Neural progenitor cell (in vitro differentiated cells): ENCODE measurements around the gene HARS2. TPM values are rescaled to one million over a fixed set of nuclear protein-coding genes. Genes with fewer than 3 reads are reported as not detected.
"Not testable (repeated sequence)": the region's sequence is repeated elsewhere in the genome, so short reads cannot be mapped to it uniquely, and the experiment has no call there.

Experiments
- DNase-seq: peaks from one replicate; pipeline ENCODE4 v3.0.0-alpha.2; 2016; ENCODE audit warnings: low spot score
- H2AFZ ChIP-seq: fragments of 200-600 bp; sonication (generic); replicated peaks from 2 replicates; pipeline ENCODE4 v1.6.1; 2016; ENCODE audit warnings: antibody characterized with exemption
- H3F3A ChIP-seq: fragments of 200-600 bp; sonication (generic); 2 replicates; pipeline ENCODE4 v1.6.1; 2016; ENCODE audit warnings: antibody characterized with exemption, low read depth
- H3K27ac ChIP-seq: fragments of 200-600 bp; sonication (generic); 2 replicates; pipeline ENCODE4 v1.5.1; 2016; ENCODE audit warnings: mild to moderate bottlenecking
- H3K27me3 ChIP-seq: fragments of 200-600 bp; sonication (generic); 2 replicates; pipeline ENCODE4 v1.6.1; 2016; ENCODE audit warnings: mild to moderate bottlenecking, moderate library complexity
- H3K36me3 ChIP-seq: fragments of 200-600 bp; sonication (generic); 2 replicates; pipeline ENCODE4 v1.5.1; 2016
- H3K4me1 ChIP-seq: fragments of 200-600 bp; sonication (generic); 2 replicates; pipeline ENCODE4 v1.6.1; 2016; ENCODE audit warnings: mixed run types
- H3K4me2 ChIP-seq: fragments of 200-600 bp; sonication (generic); 2 replicates; pipeline ENCODE4 v1.6.1; 2016
- H3K4me3 ChIP-seq: fragments of 200-600 bp; sonication (generic); 2 replicates; pipeline ENCODE4 v1.5.1; 2016
- H3K79me2 ChIP-seq: fragments of 200-600 bp; sonication (generic); 2 replicates; pipeline ENCODE4 v1.6.1; 2016; ENCODE audit warnings: low read depth
- H3K9ac ChIP-seq: fragments of 200-600 bp; sonication (generic); 2 replicates; pipeline ENCODE4 v1.6.1; 2016
- H3K9me3 ChIP-seq: fragments of 200-600 bp; sonication (generic); 2 replicates; pipeline ENCODE4 v1.5.1; 2016; ENCODE audit warnings: low read depth
- H4K20me1 ChIP-seq: fragments of 200-600 bp; sonication (generic); 2 replicates; pipeline ENCODE4 v1.6.1; 2016; ENCODE audit warnings: low read depth
- H3K27ac Mint-ChIP-seq: 3 replicates; pipeline ENCODE4 v1.8.0; 2021; ENCODE audit warnings: mixed read lengths
- H3K27me3 Mint-ChIP-seq: 2 replicates; pipeline ENCODE4 v1.8.0; 2022; ENCODE audit warnings: low read depth, mild to moderate bottlenecking, inconsistent platforms, moderate library complexity, mixed read lengths; ENCODE audit not compliant: insufficient read depth
- H3K36me3 Mint-ChIP-seq: 3 replicates; pipeline ENCODE4 v1.8.0; 2021; ENCODE audit warnings: mixed read lengths
- H3K4me1 Mint-ChIP-seq: 3 replicates; pipeline ENCODE4 v1.8.0; 2021; ENCODE audit warnings: mixed read lengths
- H3K4me3 Mint-ChIP-seq: 3 replicates; pipeline ENCODE4 v1.8.0; 2021; ENCODE audit warnings: mild to moderate bottlenecking, moderate library complexity, mixed read lengths
- H3K9me3 Mint-ChIP-seq: 3 replicates; pipeline ENCODE4 v1.8.0; 2020; ENCODE audit warnings: mixed read lengths
- CTCF ChIP-seq: fragments of 200-600 bp; sonication (generic); IDR thresholded peaks from 2 replicates; pipeline ENCODE4 v1.5.1; 2017; ENCODE audit warnings: antibody characterized with exemption, mild to moderate bottlenecking
- EZH2 ChIP-seq: fragments of 200-600 bp; sonication (generic); IDR thresholded peaks from 2 replicates; pipeline ENCODE4 v1.6.1; 2017; ENCODE audit warnings: antibody characterized with exemption, mild to moderate bottlenecking, moderate library complexity
- EZH2phosphoT487 ChIP-seq: fragments of 200-600 bp; sonication (generic); IDR thresholded peaks from 2 replicates; pipeline ENCODE4 v1.6.1; 2017; ENCODE audit warnings: antibody characterized with exemption
- total RNA-seq: library from RNA; depleted of rRNA; stranded (reverse); fragments of >200 nt; gene quantifications from 2 replicates; pipeline ENCODE4 v1.2.3, GENCODE V29; 2015; ENCODE audit warnings: low replicate concordance

Gene HARS2
- total RNA-seq, 1 donor from 2014 or later: 30.6 TPM

GRCh38 chr5:140700177-140701144 is 9.2 kb downstream of the HARS2 start, which contains the start of gene ZMAT2:
Gene ZMAT2, plus strand, starts transcription at chr5:140700447. Its CDS starts 14 bp downstream, at chr5:140700461.
- Histone ChIP-seq H3K27ac (no peak within 1 kb of the TSS), H3K36me3 (peaks cover 16% of the 10 kb centered on the region), H3K79me2 (peaks cover 20% of the 10 kb centered on the region), H3K9ac (peak within 1 kb of the TSS; percentile 86), H3K4me1 (no peaks in the 10 kb centered on the region), H4K20me1 (no peaks in the 10 kb centered on the region), H3K4me2 (peak within 1 kb of the TSS; percentile 86), H2AFZ (peak within 1 kb of the TSS; percentile 70), H3K4me3 (peak within 1 kb of the TSS; percentile 92), H3F3A (peaks cover 10% of the 10 kb centered on the region), H3K27me3 (no peaks in the 10 kb centered on the region), H3K9me3 (no peaks in the 10 kb centered on the region)
- peaks cover 37% of the 10 kb centered on the region for H3K36me3 Mint-ChIP-seq
- peak within 1 kb of the TSS; percentile 93 for H3K4me3 Mint-ChIP-seq
- H3K4me1 Mint-ChIP-seq: peaks cover 18% of the 10 kb centered on the region
- TF ChIP-seq CTCF: no peak
- TF ChIP-seq EZH2phosphoT487: no peak
- no peak for TF ChIP-seq EZH2
- H3K9me3 Mint-ChIP-seq: no peaks in the 10 kb centered on the region
- H3K27me3 Mint-ChIP-seq: peaks cover 2% of the 10 kb centered on the region
- H3K27ac Mint-ChIP-seq: peak within 1 kb of the TSS; percentile 95
- peak; percentile 97 for DNase-seq

GRCh38 chr5:140707812-140708211 is 16.6 kb downstream of the HARS2 start:
- Mint-ChIP-seq H3K9me3 (peaks cover 4% of the 10 kb centered on the region), H3K4me1 (peaks cover 14% of the 10 kb centered on the region), H3K27me3 (peaks cover 13% of the 10 kb centered on the region), H3K27ac (no peak overlapping the region), H3K36me3 (peaks cover 22% of the 10 kb centered on the region), H3K4me3 (no peak overlapping the region)
- Histone ChIP-seq H3K4me3 (no peak overlapping the region), H3K36me3 (peaks cover 16% of the 10 kb centered on the region), H2AFZ (no peak overlapping the region), H3K9ac (no peak overlapping the region), H3K79me2 (no peaks in the 10 kb centered on the region), H3K27ac (no peak overlapping the region), H3F3A (peaks cover 15% of the 10 kb centered on the region), H3K9me3 (no peaks in the 10 kb centered on the region), H3K4me2 (no peak overlapping the region), H3K4me1 (no peaks in the 10 kb centered on the region), H3K27me3 (peaks cover 27% of the 10 kb centered on the region), H4K20me1 (no peaks in the 10 kb centered on the region)
- DNase-seq: no peak
- TF ChIP-seq EZH2phosphoT487 (no peak), EZH2 (no peak), CTCF (no peak)

- Mint-ChIP-seq H3K27me3 (peaks cover 13% of the 10 kb centered on the region), H3K4me1 (peaks cover 14% of the 10 kb centered on the region)
Observed at GRCh38 chr5:140708787-140709186, 17.5 kb downstream of the HARS2 start.

More at GRCh38 chr5:140708787-140709186, 17.5 kb downstream of the HARS2 start:
- H3K27ac ChIP-seq, H3K4me3 ChIP-seq, H3K27ac Mint-ChIP-seq, DNase-seq, H4K20me1 ChIP-seq, H3K4me3 Mint-ChIP-seq, H2AFZ ChIP-seq, H3K79me2 ChIP-seq, H3K9me3 ChIP-seq, H3K9ac ChIP-seq, H3K9me3 Mint-ChIP-seq, H3K4me1 ChIP-seq, H3K4me2 ChIP-seq: not testable (repeated sequence)
- peaks cover 12% of the 10 kb centered on the region for H3K36me3 ChIP-seq
- H3K36me3 Mint-ChIP-seq: peaks cover 20% of the 10 kb centered on the region
- H3K27me3 ChIP-seq: peaks cover 27% of the 10 kb centered on the region
- peaks cover 15% of the 10 kb centered on the region for H3F3A ChIP-seq
